GM21423 (cell line): Measurements from ENCODE around the gene MSI2.

ENCODE experiments used
- ATAC-seq: cut with Tn5 transposase; IDR thresholded peaks from one replicate; pipeline ENCODE4 v1.9.1; 2021; ENCODE audit warnings: mild to moderate bottlenecking, moderate library complexity; ENCODE audit not compliant: unreplicated experiment

MSI2 gene

DNA sequence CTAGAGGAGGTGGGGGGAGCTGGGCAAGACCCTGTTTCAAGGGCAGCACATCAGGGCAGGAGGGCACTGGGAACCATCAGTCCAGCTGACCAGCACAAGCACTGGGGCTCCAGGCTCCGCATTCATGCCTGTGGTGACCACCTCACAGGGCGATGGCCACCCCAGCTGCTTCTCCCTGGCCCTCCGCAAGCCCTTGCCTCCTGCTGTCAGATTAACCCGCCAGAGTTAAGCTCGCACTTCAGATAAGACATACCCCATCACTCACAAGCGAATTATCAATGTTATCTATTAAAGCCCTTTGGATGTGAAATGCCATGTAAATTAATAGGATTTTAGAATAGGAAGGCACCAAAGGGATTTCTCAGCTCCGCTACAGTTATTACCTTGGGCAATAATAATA is 383.8 kb downstream of the MSI2 start:
- no peak for ATAC-seq

DNA sequence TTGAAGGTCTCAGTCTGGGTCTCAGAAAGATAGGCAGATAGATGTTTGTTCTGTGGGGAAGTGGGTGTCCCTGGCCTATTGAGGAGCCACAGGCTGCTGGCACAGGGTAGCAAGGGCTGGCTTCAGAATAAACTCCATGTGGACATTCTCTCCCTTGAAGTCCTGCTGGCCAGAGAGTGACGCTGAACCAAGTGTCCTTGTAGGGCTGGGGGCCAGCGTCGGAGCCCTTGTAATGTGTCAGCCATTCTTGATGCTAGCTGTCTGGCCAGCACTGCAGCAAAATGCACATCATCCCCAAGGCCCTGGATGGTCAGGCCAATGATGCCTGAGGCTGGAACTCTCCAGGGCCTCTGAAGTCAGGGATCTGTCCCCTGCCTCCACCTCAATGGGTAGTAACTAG is 385.4 kb downstream of the MSI2 start:
- ATAC-seq, result no peak

DNA sequence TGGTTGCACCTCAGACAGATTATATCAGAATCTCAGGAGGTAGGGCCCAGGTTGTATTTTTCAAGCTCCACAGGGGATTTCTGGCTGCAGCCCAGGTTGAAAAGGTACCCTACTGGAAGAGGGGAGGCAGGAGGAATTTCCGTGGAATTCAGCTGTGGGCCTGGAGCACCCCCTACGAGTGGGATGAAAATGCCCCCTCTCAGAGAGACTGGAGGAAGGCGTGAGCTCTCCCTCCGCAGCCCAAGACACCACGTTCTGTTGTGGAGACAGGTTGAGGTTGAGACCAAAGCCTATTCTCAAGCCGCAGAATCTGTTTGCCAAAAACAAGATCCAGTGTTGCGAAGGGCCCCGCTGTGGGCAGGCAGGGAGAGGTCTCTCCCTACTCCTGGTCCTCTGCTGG is 386.7 kb downstream of the MSI2 start:
- ATAC-seq, result no peak

DNA sequence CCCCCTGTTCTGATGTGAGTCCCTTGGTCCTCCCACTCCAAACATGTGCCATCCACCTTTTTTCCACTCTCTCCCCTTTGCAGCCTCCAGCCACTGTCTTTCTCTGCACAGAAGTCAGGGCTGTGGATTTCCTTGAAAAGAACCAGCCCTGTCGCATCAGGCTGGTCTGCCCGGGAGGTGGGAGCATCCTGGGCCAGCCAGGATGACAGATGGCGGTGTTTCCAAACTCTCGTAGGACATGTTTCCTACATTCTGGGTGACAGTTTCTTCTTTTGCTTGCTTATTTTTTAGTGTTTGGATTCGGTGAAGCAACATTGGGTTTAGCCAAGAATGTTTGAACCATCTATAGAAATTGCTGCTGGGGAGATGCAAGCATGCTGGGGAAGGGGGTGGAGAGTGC is 388.0 kb downstream of the MSI2 start:
- no peak for ATAC-seq

DNA sequence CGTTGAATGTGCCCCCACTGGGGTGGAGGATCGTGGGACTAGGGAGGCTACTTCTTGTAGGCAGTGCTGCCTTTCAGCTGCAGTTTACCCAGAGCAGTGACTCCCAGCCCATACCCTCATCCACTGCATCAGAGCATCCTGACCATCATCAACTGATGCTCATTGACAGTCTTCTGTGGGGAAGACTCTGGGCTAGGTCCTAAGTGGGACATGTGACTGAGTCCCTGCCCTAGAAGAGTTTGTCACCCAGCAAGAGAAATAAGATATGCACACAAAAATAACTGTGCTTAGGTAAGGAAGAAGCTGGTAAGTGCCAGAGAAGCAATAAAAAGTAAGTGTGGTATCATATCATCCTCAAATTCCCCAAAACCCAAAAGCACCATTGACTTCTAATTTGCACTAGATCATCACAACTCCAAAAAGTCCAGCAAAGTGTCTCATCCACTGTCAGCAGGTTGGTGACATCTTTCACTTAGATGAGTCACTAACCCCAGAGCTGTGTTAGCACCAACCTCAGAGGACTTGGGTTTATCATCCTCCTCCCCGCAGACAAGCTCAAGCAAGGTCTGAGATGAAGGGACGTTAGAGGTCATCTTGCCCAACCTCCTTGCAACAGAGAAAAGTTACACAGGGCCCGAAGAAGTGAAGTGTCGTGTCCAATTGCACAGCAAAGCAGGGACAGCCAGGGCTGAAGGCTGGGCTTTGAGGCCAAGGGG is 389.8 kb downstream of the MSI2 start:
- ATAC-seq, result no peak

DNA sequence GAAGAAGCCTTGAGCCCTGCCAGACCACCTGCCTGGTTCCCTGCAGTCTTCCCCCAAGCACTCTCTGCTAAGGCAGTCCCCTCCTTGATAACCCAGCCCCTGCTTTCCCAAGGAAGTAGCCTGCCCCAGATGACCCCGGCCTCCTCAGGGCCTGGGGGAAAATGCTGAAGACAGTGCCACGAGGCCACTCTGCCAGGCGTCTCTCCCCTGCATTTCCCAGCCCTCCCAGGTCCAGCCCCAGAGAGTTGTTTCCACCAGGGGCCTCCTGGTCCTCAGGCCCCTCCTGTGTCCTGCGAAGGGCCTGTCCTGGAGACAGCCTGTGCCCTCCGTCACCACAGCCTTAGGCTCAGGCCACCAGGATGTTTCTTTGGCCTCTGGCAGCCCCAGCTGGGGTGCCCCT is 392.4 kb downstream of the MSI2 start:
- no peak for ATAC-seq

DNA sequence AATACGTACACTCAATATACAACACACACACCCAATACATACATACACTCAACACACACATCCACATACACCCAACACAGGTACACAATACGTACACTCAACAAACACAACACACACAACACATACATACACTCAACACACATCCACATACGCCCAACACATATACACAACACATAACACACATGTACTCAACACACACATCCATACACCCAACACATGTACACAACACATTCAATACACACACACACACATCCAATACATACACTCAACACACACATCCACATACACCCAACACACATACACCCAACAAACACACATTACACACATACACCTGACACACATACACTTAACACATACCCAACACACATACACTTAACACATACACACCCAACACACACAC is 392.9 kb downstream of the MSI2 start:
- no peak for ATAC-seq

DNA sequence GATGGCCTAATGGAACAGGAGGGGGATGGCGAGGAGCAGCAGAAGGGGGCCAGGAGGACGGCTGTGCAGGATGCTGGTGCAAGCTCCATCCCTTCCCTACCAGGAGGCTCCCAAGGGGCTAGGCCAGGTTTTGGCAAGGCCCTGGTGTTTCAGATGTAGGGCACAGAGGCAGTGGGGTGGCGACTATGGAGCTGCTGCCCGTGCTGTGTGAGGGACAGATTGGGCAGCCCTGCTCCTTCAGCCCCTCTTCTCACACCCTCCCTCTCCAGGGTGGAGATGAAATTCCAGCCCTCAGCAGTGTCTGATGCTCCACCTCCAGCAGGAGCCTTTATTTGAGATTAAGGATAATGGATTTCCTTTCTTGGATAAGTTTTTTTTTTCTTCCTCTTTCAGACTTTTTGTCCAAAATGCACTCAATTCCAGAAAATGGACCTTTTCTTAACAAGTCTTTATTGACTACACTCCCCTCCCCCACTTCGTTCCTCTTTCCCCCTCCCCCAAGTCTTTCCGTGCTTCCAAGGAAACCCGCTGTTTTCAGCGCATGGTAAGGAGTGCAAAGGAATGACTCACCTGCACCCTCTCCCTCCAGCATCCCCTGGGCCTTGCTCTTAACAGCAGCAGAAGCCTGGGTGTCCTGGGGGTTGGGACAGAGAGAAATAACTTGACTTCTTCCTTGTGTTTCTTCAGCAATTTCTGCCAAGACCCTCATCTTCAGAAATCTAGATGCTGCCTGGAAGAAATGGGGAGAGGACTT is 393.6 kb downstream of the MSI2 start:
- no peak for ATAC-seq

DNA sequence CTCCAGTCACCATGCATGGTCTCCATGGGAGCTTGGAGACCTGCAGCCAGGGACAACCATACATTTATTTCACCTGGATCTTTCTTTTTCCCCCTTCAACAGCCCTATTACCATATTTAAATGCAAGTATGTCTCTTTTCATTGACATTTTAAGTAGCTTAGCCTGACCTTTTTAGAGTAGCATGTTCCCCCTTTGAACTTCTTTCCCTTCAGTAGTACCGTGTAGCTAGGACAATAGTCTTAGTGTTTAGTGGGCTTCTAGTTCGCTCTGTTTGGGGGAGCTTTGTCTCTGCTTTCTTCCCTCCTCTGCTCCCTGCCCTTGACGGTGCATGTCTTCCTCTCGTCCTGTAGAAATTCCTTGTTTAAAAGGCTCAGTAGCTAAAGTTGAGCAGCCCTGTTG is 394.2 kb downstream of the MSI2 start:
- no peak for ATAC-seq

DNA sequence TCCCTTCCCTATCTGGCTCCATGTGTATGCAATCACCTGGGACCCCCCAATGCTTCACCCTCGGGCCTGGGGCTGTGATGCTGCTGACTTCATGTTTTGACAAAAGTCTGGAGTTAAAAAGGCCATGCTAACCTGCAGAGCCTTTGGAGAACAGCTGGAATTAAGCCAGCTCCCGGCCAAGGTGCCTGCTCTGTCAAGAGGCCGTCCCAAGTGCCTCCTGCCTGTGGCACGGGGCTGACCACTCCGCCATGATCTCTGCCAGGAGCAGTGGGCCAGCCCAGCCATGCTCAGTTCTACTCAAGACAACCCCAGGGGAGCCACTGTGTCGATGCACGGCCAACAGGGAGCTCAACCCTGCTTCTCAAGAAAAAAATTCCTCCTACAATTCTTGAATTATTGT is 395.1 kb downstream of the MSI2 start:
- ATAC-seq, result no peak

DNA sequence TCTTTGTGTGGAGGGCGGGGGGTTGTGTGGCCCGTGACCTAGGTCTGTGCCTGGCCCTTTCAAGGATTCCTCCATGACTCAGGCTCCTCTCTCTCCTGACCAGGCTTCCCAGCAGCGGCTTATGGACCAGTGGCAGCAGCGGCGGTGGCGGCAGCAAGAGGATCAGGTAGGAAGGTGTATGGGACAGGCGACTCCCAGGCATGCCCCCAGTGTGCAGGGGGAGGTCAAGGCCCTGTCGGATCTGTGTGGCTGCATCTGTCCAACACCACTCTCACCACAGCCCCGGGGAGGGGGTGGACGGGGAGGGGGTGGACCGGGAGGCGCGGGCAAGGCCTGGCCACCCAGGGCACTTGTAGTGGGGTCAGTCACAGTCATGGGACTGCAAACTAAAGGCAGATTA is 395.7 kb downstream of the MSI2 start:
- no peak for ATAC-seq

DNA sequence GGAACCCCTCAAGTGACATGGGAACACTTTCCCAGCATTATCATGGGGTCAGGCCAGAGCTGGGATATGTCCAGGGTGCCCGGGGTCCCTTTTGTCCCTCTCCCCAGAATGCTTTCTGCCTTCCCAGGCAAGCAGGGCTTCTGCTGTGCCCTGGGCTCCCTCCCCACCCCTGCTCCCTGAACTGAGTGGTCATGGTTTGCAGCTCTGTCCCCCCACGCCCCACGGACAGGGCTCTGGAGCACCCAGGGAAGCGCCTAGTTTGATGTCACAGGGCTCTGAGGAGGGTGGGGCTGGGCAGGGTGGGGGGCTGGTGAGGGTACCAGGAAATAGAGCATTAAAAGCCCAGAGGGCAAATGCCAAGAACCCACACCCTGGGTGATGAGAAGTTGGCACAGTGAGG is 396.5 kb downstream of the MSI2 start:
- no peak for ATAC-seq

DNA sequence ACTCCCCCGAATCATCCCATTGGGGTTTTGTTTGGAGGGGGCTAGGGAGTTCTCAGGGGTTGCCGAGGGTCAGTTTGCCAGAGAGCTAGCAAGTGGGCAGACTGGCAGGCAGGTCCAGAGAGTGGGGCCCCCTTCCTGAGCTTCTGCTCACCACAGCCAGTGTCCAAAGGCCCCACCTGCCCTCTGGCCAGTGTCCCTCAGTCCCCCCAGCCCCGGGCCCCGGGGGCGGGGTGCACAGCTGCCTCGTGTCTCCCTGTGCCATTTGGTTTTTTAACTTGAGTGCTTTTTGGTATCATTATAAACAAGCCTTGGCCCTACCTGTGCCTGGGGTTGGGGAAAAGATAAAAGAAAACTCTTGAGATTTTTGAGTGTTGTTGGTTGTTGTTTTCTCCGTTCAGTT is 397.0 kb downstream of the MSI2 start:
- ATAC-seq, result no peak

DNA sequence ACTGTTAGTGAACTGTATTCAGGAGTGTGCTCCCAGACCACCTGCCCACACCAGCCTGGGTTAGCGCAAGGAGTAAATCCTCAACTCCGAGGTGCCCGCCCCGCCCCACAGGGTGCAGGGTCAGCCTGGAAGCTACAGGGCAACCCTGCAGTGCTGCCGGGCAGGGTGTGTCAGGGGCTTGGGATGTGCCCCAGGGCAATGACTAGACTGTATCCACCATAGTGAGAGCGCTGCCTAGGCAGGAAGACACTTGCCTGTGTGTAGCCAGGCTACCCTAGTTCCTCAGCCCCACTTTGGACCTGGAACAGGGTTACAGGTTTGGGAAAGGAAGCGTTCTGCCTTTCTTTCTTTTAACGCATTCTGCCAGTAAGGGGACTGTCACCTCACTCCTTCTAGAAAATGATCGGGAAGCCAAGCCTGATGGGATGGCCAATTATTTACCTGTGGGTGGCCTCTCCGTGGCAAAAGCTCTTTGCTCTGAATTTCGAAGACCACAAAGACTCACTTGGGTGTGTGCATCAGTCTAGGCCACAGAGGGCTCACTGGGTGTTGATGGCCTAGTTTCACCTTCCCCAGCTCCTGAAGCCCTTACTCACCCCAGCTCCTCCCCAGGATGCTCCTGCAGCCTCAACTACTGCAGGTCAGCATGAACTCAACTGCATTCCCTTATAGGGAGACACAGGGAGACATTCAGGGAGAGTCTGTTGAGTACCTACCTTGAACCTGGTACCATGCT is 397.9 kb downstream of the MSI2 start:
- ATAC-seq, result no peak

DNA sequence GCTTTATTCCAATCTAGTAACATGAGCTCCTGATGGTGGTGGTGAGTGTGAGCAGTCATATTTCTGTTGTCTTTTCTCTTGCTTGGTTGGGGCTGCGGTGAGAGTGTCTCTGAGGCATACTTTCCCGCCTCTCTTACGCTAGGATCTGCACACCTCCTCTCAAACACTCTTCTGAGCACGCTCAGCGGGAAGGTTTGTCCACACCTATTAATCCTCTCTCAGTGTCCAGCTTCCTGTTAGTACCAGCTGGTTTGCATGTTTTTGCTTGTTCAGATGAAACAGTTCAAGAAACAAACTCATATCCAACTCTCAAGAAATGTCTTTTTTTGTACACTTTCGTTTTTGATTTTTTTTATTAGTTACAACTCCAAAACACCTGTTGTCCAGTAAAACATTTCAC is 399.2 kb downstream of the MSI2 start:
- no peak for ATAC-seq

DNA sequence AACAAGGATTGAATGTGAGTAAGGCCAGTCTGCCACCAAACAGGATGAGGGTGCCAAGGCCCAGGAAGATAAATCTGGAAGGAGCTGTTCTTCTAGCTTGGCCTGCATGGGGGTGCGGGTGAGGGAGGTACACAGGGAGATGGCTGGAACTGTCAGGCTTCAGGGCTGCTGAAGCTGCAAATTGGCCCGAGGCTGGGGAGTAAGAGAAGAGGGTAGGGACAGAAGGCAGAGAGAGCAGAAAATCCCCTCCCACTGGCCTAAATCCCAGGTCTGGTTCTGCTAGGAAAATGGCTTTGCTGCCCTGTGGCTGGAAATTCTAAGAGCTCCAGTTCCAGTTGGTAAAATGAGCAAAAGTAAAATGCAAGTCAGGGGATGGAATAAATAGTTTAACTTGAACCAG is 400.9 kb downstream of the MSI2 start:
- ATAC-seq, result no peak

DNA sequence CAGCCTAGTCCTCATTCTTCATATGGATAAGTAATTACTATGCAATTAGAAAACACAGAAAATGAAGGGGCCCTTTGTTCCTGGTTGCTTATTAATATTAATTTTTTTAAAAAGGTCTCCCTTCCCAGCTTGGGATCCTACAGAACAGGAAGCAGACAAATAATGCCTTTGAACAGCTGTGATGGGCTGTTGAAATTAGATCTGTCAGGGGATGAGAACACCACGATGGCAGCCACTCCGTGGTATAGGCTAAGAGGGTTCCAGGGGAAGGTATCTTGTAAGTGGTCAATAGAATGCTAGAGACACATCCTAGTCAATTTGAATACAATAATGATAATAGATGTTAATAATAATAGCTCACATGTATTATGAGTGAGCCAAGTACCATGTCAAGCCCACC is 405.7 kb downstream of the MSI2 start:
- ATAC-seq, result no peak

DNA sequence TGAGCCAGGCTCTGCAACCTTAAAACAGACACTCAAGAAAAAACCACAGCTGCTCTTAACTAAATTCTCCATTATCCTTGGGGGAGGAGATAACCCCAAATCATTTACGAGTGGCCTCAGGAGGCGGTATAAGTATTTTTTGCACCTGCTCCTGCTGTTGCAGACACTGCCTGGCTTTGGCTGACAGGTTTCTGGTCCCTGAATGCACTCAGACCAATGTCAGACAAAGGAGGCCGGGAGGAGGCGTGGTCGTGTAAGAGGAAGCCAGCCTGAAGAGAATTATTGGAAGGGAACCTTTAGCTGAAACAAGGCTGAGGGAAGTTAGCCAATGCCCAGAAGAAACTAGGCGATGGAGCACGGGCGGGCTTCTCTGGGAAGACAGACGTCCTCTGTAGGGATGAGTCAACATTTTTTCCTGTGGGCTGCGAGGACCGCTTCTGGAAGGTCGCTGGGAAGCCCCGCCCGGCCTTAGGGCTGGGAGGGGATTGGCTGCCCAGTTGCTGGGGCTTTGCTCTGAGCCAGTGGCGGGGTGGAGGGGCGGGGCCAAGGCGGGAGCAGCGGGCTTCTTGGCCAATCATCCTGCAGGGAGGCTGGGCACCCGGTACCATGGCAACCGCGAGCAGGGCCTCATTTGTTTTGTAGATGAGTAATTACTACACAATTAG is 406.5 kb downstream of the MSI2 start:
- ATAC-seq, result no peak

DNA sequence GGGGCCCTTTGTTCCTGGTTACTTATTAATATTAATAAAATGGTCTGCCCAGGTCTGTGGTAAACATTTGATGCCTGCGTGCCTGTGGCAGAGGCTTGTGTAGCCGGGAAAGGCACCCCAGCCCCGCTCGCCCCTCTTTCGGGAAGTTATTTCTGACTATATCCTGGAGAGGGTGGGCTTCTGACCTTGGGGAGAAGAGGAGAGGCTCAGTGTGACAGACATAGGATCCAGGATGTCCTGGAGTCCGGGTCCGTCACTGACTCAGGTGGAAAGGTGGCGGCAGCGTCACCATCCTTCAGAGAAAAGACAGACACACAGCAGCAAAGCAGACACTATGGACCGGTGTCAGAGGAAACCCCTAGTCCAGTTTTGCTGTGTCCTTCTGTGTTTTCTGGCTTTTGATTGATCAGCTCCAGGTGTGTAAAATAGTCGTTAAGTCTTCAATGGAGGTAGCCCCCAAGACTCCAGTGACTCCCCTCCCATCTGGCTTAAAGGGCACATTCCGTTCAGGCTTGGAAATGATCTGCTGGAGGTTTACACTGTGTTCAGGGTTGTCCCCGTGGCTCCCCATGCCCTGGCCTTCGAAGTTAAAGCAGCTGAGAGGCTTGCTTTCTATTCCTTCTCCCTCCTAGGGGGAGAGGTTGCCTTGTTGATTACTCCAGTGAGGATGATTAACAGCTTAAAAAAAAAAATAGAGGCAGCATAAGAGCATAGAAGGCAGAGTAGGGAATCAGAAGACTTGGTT is 407.2 kb downstream of the MSI2 start:
- no peak for ATAC-seq

DNA sequence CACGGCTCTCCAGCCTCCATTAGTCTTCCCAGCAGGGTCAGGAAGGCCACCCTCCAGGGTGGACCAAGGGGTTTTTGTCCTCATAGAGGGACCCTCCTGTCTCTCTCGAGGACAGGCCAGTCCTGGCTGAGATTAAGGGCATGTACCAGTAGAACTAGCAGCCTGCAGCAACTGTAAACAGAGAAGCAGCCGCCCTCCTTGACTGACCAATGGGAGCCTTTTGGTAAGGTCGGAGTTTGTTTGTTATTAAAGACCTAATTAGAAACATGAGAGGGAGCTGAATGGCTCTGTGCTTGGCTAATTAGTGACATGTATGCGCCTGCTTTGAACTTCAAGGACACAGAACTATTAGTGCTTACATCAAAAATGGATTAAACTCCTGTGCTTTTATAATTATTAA is 408.8 kb downstream of the MSI2 start:
- ATAC-seq, result no peak

DNA sequence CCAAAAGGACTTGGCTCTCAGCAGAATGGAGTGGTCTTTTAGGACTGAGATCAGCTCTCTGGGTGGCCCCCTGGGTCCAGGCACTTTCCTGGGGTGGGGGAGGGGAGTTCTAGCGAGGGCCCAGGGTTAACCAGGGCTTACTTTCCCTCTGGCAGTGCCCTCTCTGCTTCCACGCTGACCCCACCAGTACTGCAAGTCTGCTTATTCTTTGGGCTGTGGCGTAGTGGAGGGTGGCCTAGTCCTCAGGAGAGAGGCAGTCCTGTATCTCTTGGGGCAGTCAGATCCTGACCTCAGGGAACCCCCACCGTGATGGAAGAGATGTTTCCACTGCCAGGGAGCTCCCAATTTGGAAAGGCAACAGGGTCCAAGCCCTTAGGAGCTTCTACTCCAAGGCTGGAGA is 409.4 kb downstream of the MSI2 start:
- no peak for ATAC-seq
